NB4 (cell line): Measurements from ENCODE around the gene SFRP5.

ENCODE experiments used
- MYC ChIP-seq: IDR thresholded peaks from 2 replicates; pipeline ENCODE4 v1.6.1; 2011; ENCODE audit warnings: low read depth, low read length
- POLR2A ChIP-seq: IDR thresholded peaks from 2 replicates; pipeline ENCODE4 v1.6.1; 2011; ENCODE audit warnings: mild to moderate bottlenecking; ENCODE audit not compliant: insufficient read length; ENCODE audit errors: extremely low read depth
- TF ChIP-seq, protein P1 (sequence below): IDR thresholded peaks from one replicate; pipeline ENCODE4 v1.5.1; 2012; ENCODE audit warnings: low read depth, low read length

GRCh38 chr10:97784200-97784810 is 12.5 kb upstream of the SFRP5 start:
- TF ChIP-seq, protein P1, sequence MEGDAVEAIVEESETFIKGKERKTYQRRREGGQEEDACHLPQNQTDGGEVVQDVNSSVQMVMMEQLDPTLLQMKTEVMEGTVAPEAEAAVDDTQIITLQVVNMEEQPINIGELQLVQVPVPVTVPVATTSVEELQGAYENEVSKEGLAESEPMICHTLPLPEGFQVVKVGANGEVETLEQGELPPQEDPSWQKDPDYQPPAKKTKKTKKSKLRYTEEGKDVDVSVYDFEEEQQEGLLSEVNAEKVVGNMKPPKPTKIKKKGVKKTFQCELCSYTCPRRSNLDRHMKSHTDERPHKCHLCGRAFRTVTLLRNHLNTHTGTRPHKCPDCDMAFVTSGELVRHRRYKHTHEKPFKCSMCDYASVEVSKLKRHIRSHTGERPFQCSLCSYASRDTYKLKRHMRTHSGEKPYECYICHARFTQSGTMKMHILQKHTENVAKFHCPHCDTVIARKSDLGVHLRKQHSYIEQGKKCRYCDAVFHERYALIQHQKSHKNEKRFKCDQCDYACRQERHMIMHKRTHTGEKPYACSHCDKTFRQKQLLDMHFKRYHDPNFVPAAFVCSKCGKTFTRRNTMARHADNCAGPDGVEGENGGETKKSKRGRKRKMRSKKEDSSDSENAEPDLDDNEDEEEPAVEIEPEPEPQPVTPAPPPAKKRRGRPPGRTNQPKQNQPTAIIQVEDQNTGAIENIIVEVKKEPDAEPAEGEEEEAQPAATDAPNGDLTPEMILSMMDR = no peak
- TF ChIP-seq POLR2A = no peak
- TF ChIP-seq MYC = no peak
